Gastroesophageal sphincter (tissue), 3 donors: Measurements from ENCODE around the gene TCF7L2.

ENCODE experiments used
- POLR2A ChIP-seq, 2 donors: fragments of 450-650 bp; IDR thresholded peaks; one replicate each; pipeline ENCODE4 v1.6.1; 2017; ENCODE audit warnings: antibody characterized with exemption in 2 of 2, mild to moderate bottlenecking in 2 of 2, moderate library complexity in 1 of 2
- POLR2AphosphoS5 ChIP-seq: sonication (generic); formaldehyde crosslinking; IDR thresholded peaks from one replicate; pipeline ENCODE4 v1.6.1; 2017; ENCODE audit warnings: antibody characterized with exemption
- TF ChIP-seq, protein P1 (sequence below), 4 experiments: fragments of 200-600 bp in 2 of 4; fragments of 450-650 bp in 2 of 4; sonication (generic) in 1 of 4; IDR thresholded peaks; one replicate each; pipeline ENCODE4 v1.5.1; 2017 to 2019; ENCODE audit warnings: antibody characterized with exemption in 4 of 4, mild to moderate bottlenecking in 2 of 4, moderate library complexity in 2 of 4

DNA sequence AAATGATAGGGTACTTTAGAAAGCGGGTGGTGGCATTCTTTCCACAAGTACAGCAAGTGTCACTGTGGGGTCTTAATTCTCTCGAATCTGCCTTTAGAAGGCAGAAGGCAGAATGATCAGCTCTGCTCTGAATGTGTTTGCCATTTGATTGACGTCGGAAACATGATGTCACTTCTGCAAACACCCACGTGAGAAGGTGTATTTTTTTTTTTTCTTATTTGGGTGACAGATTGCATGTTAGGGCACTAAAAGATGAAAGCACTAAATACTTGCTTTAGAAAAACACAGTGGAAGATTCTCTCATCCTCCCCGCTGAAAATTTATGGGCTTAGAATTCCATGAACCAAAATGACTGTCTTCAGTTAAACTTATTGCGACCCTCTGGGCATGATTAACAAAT is 150.2 kb downstream of the TCF7L2 start:
- TF ChIP-seq POLR2A (IDR thresholded peaks at IDR 0.05) (no peak), POLR2AphosphoS5 (no peak)
- TF ChIP-seq, protein P1, sequence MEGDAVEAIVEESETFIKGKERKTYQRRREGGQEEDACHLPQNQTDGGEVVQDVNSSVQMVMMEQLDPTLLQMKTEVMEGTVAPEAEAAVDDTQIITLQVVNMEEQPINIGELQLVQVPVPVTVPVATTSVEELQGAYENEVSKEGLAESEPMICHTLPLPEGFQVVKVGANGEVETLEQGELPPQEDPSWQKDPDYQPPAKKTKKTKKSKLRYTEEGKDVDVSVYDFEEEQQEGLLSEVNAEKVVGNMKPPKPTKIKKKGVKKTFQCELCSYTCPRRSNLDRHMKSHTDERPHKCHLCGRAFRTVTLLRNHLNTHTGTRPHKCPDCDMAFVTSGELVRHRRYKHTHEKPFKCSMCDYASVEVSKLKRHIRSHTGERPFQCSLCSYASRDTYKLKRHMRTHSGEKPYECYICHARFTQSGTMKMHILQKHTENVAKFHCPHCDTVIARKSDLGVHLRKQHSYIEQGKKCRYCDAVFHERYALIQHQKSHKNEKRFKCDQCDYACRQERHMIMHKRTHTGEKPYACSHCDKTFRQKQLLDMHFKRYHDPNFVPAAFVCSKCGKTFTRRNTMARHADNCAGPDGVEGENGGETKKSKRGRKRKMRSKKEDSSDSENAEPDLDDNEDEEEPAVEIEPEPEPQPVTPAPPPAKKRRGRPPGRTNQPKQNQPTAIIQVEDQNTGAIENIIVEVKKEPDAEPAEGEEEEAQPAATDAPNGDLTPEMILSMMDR (IDR thresholded peaks at IDR 0.05) = no peak
